ENCODE measurements around the gene DNA2.
"Not testable (repeated sequence)": the region's sequence is repeated elsewhere in the genome, so short reads cannot be mapped to it uniquely, and the experiment has no call there.

DNA2 gene

GRCh38 chr10:68461032-68461431 lies 10.7 kb downstream of the DNA2 start:
- Histone ChIP-seq H3K4me3 (ENCODE audit: control insufficient read depth in 1 of 7, extremely low read depth in 1 of 7, insufficient read depth in 4 of 7, low read depth in 2 of 7, low read length in 6 of 7) (no peak overlapping the region), H3K27ac (ENCODE audit: insufficient read depth in 1 of 2, low read depth in 1 of 2, low read length in 2 of 2, poor library complexity in 1 of 2, severe bottlenecking in 2 of 2) (no peak overlapping the region), H3K9me3 (ENCODE audit: control extremely low read depth in 1 of 5, control insufficient read depth in 4 of 5, insufficient read depth in 2 of 5, low read depth in 1 of 5, low read length in 4 of 5) (no peaks in the 10 kb centered on the region), H3K27me3 (replicated peaks in 2 of 5; ENCODE audit: control insufficient read depth in 4 of 5, insufficient read depth in 5 of 5, low read length in 4 of 5) (no peaks in the 10 kb centered on the region), H3K36me3 (ENCODE audit: control insufficient read depth in 4 of 4, insufficient read depth in 4 of 4, low read length in 3 of 4) (peaks cover 14 to 66% (median 34%) of the 10 kb centered on the region in 4 experiments), H3K4me1 (ENCODE audit: control extremely low read depth in 1 of 4, control insufficient read depth in 4 of 4, insufficient read depth in 4 of 4, low read length in 3 of 4) (no peaks in the 10 kb centered on the region)
- ChIA-PET CTCF (no interaction called here), POLR2A (no interaction called here)
- no peak for DNase-seq
- no CpG with 5 or more reads among the region's 3 CpGs for WGBS (ENCODE audit: insufficient coverage)

GRCh38 chr10:68449698-68450097 lies 22.1 kb downstream of the DNA2 start:
- H3K36me3 ChIP-seq (ENCODE audit: control insufficient read depth in 4 of 4, insufficient read depth in 4 of 4, low read length in 3 of 4) = peaks cover 0 to 51% (median 16%) of the 10 kb centered on the region in 4 experiments
- H3K4me3 ChIP-seq (ENCODE audit: control insufficient read depth in 1 of 7, extremely low read depth in 1 of 7, insufficient read depth in 4 of 7, low read depth in 2 of 7, low read length in 6 of 7); H3K4me1 ChIP-seq (ENCODE audit: control extremely low read depth in 1 of 4, control insufficient read depth in 4 of 4, insufficient read depth in 4 of 4, low read length in 3 of 4); H3K27ac ChIP-seq (ENCODE audit: insufficient read depth in 1 of 2, low read depth in 1 of 2, low read length in 2 of 2, poor library complexity in 1 of 2, severe bottlenecking in 2 of 2); H3K27me3 ChIP-seq (replicated peaks in 2 of 5; ENCODE audit: control insufficient read depth in 4 of 5, insufficient read depth in 5 of 5, low read length in 4 of 5); DNase-seq; H3K9me3 ChIP-seq (ENCODE audit: control extremely low read depth in 1 of 5, control insufficient read depth in 4 of 5, insufficient read depth in 2 of 5, low read depth in 1 of 5, low read length in 4 of 5); POLR2A ChIA-PET; CTCF ChIA-PET: not testable (repeated sequence)
- WGBS (ENCODE audit: insufficient coverage) = 100% methylated on average over 4 of the region's 7 CpGs

GRCh38 chr10:68446179-68446578 lies 25.6 kb downstream of the DNA2 start:
- WGBS (ENCODE audit: insufficient coverage) = 100% methylated on average over 1 of the region's 1 CpG
- Histone ChIP-seq H3K27me3 (replicated peaks in 2 of 5; ENCODE audit: control insufficient read depth in 4 of 5, insufficient read depth in 5 of 5, low read length in 4 of 5) (no peaks in the 10 kb centered on the region), H3K4me1 (ENCODE audit: control extremely low read depth in 1 of 4, control insufficient read depth in 4 of 4, insufficient read depth in 4 of 4, low read length in 3 of 4) (no peaks in the 10 kb centered on the region), H3K36me3 (ENCODE audit: control insufficient read depth in 4 of 4, insufficient read depth in 4 of 4, low read length in 3 of 4) (peaks cover under 1 to 43% (median 13%) of the 10 kb centered on the region in 4 experiments), H3K27ac (ENCODE audit: insufficient read depth in 1 of 2, low read depth in 1 of 2, low read length in 2 of 2, poor library complexity in 1 of 2, severe bottlenecking in 2 of 2) (no peak overlapping the region), H3K4me3 (ENCODE audit: control insufficient read depth in 1 of 7, extremely low read depth in 1 of 7, insufficient read depth in 4 of 7, low read depth in 2 of 7, low read length in 6 of 7) (no peak overlapping the region), H3K9me3 (ENCODE audit: control extremely low read depth in 1 of 5, control insufficient read depth in 4 of 5, insufficient read depth in 2 of 5, low read depth in 1 of 5, low read length in 4 of 5) (no peaks in the 10 kb centered on the region)
- no peak for DNase-seq
- POLR2A ChIA-PET = no interaction called here
- CTCF ChIA-PET = no interaction called here

GRCh38 chr10:68442971-68443370 lies 28.8 kb downstream of the DNA2 start:
- Histone ChIP-seq H3K9me3 (ENCODE audit: control extremely low read depth in 1 of 5, control insufficient read depth in 4 of 5, insufficient read depth in 2 of 5, low read depth in 1 of 5, low read length in 4 of 5) (no peaks in the 10 kb centered on the region), H3K4me1 (ENCODE audit: control extremely low read depth in 1 of 4, control insufficient read depth in 4 of 4, insufficient read depth in 4 of 4, low read length in 3 of 4) (no peaks in the 10 kb centered on the region), H3K27ac (ENCODE audit: insufficient read depth in 1 of 2, low read depth in 1 of 2, low read length in 2 of 2, poor library complexity in 1 of 2, severe bottlenecking in 2 of 2) (no peak overlapping the region), H3K4me3 (ENCODE audit: control insufficient read depth in 1 of 7, extremely low read depth in 1 of 7, insufficient read depth in 4 of 7, low read depth in 2 of 7, low read length in 6 of 7) (no peak overlapping the region), H3K27me3 (replicated peaks in 2 of 5; ENCODE audit: control insufficient read depth in 4 of 5, insufficient read depth in 5 of 5, low read length in 4 of 5) (no peaks in the 10 kb centered on the region), H3K36me3 (ENCODE audit: control insufficient read depth in 4 of 4, insufficient read depth in 4 of 4, low read length in 3 of 4) (peaks cover 4 to 34% (median 6%) of the 10 kb centered on the region in 4 experiments)
- POLR2A ChIA-PET = no interaction called here
- CTCF ChIA-PET = no interaction called here
- WGBS (ENCODE audit: insufficient coverage) = 100% methylated on average over 1 of the region's 2 CpGs
- DNase-seq = no peak

- CTCF ChIA-PET = interaction anchor here (0.5 to 0.7 kb wide), 2 partner anchors 173 to 528 kb away, joined by 3 read pairs; no protein-coding TSS in a partner anchor
- WGBS (ENCODE audit: insufficient coverage) = 100% methylated on average over 1 of the region's 3 CpGs
- H3K27me3 ChIP-seq (replicated peaks in 2 of 5; ENCODE audit: control insufficient read depth in 4 of 5, insufficient read depth in 5 of 5, low read length in 4 of 5) = no peaks in the 10 kb centered on the region
- H3K36me3 ChIP-seq (ENCODE audit: control insufficient read depth in 4 of 4, insufficient read depth in 4 of 4, low read length in 3 of 4) = peaks cover 4 to 32% (median 7%) of the 10 kb centered on the region in 4 experiments
- H3K9me3 ChIP-seq (ENCODE audit: control extremely low read depth in 1 of 5, control insufficient read depth in 4 of 5, insufficient read depth in 2 of 5, low read depth in 1 of 5, low read length in 4 of 5) = no peaks in the 10 kb centered on the region
- H3K4me1 ChIP-seq (ENCODE audit: control extremely low read depth in 1 of 4, control insufficient read depth in 4 of 4, insufficient read depth in 4 of 4, low read length in 3 of 4) = no peaks in the 10 kb centered on the region
- H3K4me3 ChIP-seq (ENCODE audit: control insufficient read depth in 1 of 7, extremely low read depth in 1 of 7, insufficient read depth in 4 of 7, low read depth in 2 of 7, low read length in 6 of 7) = no peak overlapping the region
- H3K27ac ChIP-seq (ENCODE audit: insufficient read depth in 1 of 2, low read depth in 1 of 2, low read length in 2 of 2, poor library complexity in 1 of 2, severe bottlenecking in 2 of 2) = no peak overlapping the region
- DNase-seq = no peak
- POLR2A ChIA-PET = interaction anchor here (0.8 kb wide), 1 partner anchor 12 kb away, joined by 3 read pairs; no protein-coding TSS in a partner anchor
These were observed 30.9 kb downstream of the DNA2 start for GRCh38 chr10:68440898-68441297.

- H3K27ac ChIP-seq (ENCODE audit: insufficient read depth in 1 of 2, low read depth in 1 of 2, low read length in 2 of 2, poor library complexity in 1 of 2, severe bottlenecking in 2 of 2) = peak overlapping the region in 1 of 2 experiments; percentile 33
These were observed 36.0 kb downstream of the DNA2 start for GRCh38 chr10:68435803-68436202.

GRCh38 chr10:68434657-68435056 lies 37.1 kb downstream of the DNA2 start:
- CTCF ChIA-PET = no interaction called here
- peaks cover 6 to 25% (median 7%) of the 10 kb centered on the region in 4 experiments for H3K36me3 ChIP-seq (ENCODE audit: control insufficient read depth in 4 of 4, insufficient read depth in 4 of 4, low read length in 3 of 4)
- no peaks in the 10 kb centered on the region for H3K9me3 ChIP-seq (ENCODE audit: control extremely low read depth in 1 of 5, control insufficient read depth in 4 of 5, insufficient read depth in 2 of 5, low read depth in 1 of 5, low read length in 4 of 5)
- no peak for DNase-seq
- WGBS (ENCODE audit: insufficient coverage) = 100% methylated on average over 3 of the region's 4 CpGs
- H3K4me3 ChIP-seq (ENCODE audit: control insufficient read depth in 1 of 7, extremely low read depth in 1 of 7, insufficient read depth in 4 of 7, low read depth in 2 of 7, low read length in 6 of 7) = no peak overlapping the region
- POLR2A ChIA-PET = no interaction called here
- no peaks in the 10 kb centered on the region for H3K4me1 ChIP-seq (ENCODE audit: control extremely low read depth in 1 of 4, control insufficient read depth in 4 of 4, insufficient read depth in 4 of 4, low read length in 3 of 4)
- no peaks in the 10 kb centered on the region for H3K27me3 ChIP-seq (replicated peaks in 2 of 5; ENCODE audit: control insufficient read depth in 4 of 5, insufficient read depth in 5 of 5, low read length in 4 of 5)
- no peak overlapping the region for H3K27ac ChIP-seq (ENCODE audit: insufficient read depth in 1 of 2, low read depth in 1 of 2, low read length in 2 of 2, poor library complexity in 1 of 2, severe bottlenecking in 2 of 2)

More at GRCh38 chr10:68435803-68436202, 36.0 kb downstream of the DNA2 start:
- DNase-seq = peak; percentile 6 to 64 (median 51)
- Histone ChIP-seq H3K36me3 (ENCODE audit: control insufficient read depth in 4 of 4, insufficient read depth in 4 of 4, low read length in 3 of 4) (peaks cover 6 to 24% (median 7%) of the 10 kb centered on the region in 4 experiments), H3K4me1 (ENCODE audit: control extremely low read depth in 1 of 4, control insufficient read depth in 4 of 4, insufficient read depth in 4 of 4, low read length in 3 of 4) (no peaks in the 10 kb centered on the region), H3K4me3 (ENCODE audit: control insufficient read depth in 1 of 7, extremely low read depth in 1 of 7, insufficient read depth in 4 of 7, low read depth in 2 of 7, low read length in 6 of 7) (no peak overlapping the region), H3K27me3 (replicated peaks in 2 of 5; ENCODE audit: control insufficient read depth in 4 of 5, insufficient read depth in 5 of 5, low read length in 4 of 5) (no peaks in the 10 kb centered on the region), H3K9me3 (ENCODE audit: control extremely low read depth in 1 of 5, control insufficient read depth in 4 of 5, insufficient read depth in 2 of 5, low read depth in 1 of 5, low read length in 4 of 5) (no peaks in the 10 kb centered on the region)
- ChIA-PET CTCF (interaction anchor here (0.5 kb wide), 1 partner anchor 354 kb away, joined by 3 read pairs; no protein-coding TSS in a partner anchor), POLR2A (no interaction called here)
